Osteoblast (primary cell): ENCODE measurements around the gene PRODH2. TPM values are rescaled to one million over a fixed set of nuclear protein-coding genes. Genes with fewer than 3 reads are reported as not detected.

Source experiments
- DNase-seq: peaks from one replicate; pipeline ENCODE4 v3.0.0; 2011; ENCODE audit warnings: low spot score, mixed read lengths; ENCODE audit not compliant: insufficient read length; ENCODE audit errors: missing footprints
- H2AFZ ChIP-seq: 2 replicates; pipeline ENCODE4 v1.6.0; 2011; ENCODE audit warnings: mild to moderate bottlenecking, low read length
- H3K27ac ChIP-seq: 2 replicates; pipeline ENCODE4 v1.5.1; 2011; ENCODE audit warnings: mild to moderate bottlenecking, low read depth, low read length, moderate library complexity
- H3K27me3 ChIP-seq: 2 replicates; pipeline ENCODE4 v1.6.0; 2012; ENCODE audit warnings: mild to moderate bottlenecking, control low read depth, inconsistent platforms, low read length, moderate library complexity; ENCODE audit not compliant: insufficient read depth
- H3K36me3 ChIP-seq: 2 replicates; pipeline ENCODE4 v1.5.1; 2011; ENCODE audit warnings: mild to moderate bottlenecking, low read length, control low read depth, moderate library complexity; ENCODE audit not compliant: insufficient read depth
- H3K4me1 ChIP-seq: 2 replicates; pipeline ENCODE4 v1.5.1; 2011; ENCODE audit warnings: mild to moderate bottlenecking, low read length, control low read depth, moderate library complexity; ENCODE audit not compliant: insufficient read depth
- H3K4me2 ChIP-seq: 2 replicates; pipeline ENCODE4 v1.6.0; 2011; ENCODE audit warnings: mild to moderate bottlenecking, low read length; ENCODE audit not compliant: insufficient read depth
- H3K4me3 ChIP-seq: fragments of 200-600 bp; sonication (generic); 3 replicates; pipeline ENCODE4 v1.5.1; 2012; ENCODE audit warnings: mild to moderate bottlenecking, low read length, inconsistent platforms; ENCODE audit not compliant: insufficient read depth
- H3K79me2 ChIP-seq: 2 replicates; pipeline ENCODE4 v1.6.0; 2012; ENCODE audit warnings: mild to moderate bottlenecking, low read length, control low read depth, inconsistent platforms; ENCODE audit not compliant: insufficient read depth
- H3K9me3 ChIP-seq: 2 replicates; pipeline ENCODE4 v1.5.1; 2011; ENCODE audit warnings: low read depth, low read length, control low read depth
- H4K20me1 ChIP-seq: 2 replicates; pipeline ENCODE4 v1.6.0; 2012; ENCODE audit warnings: mild to moderate bottlenecking, low read length, control low read depth; ENCODE audit not compliant: insufficient read depth
- total RNA-seq: library from RNA; depleted of rRNA; stranded (reverse); fragments of >200 nt; gene quantifications from 2 replicates; pipeline ENCODE4 v1.2.3, GENCODE V29; 2012
- TF ChIP-seq, protein P1 (sequence below): IDR thresholded peaks from 2 replicates; pipeline ENCODE4 v1.5.1; 2011; ENCODE audit warnings: mild to moderate bottlenecking, low read depth, low read length, moderate library complexity; ENCODE audit errors: extremely low read depth

Gene PRODH2
- total RNA-seq, 1 donor, result not detected

DNA sequence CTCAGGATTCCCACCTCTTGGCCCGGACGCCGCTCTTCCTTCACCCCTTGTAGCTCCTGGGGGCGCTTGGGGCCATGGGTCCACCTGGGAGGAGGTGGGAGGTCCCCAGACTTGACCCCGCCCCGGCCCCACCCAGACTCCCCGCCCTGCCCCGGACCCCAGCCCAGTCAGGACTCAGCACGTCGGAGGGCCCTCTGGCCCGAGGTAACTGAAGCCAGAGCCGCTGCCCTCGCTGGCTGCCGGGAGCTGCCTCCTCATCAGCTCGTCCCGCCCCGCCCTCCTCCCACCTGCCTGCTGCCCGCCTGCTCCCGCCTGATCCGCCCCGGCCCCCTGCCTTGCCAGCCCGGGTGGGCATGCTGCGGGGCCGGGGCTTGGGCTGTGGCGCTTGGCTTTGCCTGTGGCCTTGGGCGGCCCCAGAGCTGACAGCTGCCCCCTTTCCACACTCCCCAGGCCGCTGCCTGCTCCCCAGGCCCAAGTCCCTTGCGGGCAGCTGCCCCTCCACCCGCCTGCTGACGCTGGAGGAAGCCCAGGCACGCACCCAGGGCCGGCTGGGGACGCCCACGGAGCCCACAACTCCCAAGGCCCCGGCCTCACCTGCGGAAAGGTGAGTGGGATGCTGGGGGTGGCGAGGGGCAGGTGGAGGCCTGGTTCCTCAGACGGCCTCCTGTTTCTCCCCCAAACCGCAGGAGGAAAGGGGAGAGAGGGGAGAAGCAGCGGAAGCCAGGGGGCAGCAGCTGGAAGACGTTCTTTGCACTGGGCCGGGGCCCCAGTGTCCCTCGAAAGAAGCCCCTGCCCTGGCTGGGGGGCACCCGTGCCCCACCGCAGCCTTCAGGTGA is 27.9 kb downstream of the PRODH2 start:
- TF ChIP-seq, protein P1, sequence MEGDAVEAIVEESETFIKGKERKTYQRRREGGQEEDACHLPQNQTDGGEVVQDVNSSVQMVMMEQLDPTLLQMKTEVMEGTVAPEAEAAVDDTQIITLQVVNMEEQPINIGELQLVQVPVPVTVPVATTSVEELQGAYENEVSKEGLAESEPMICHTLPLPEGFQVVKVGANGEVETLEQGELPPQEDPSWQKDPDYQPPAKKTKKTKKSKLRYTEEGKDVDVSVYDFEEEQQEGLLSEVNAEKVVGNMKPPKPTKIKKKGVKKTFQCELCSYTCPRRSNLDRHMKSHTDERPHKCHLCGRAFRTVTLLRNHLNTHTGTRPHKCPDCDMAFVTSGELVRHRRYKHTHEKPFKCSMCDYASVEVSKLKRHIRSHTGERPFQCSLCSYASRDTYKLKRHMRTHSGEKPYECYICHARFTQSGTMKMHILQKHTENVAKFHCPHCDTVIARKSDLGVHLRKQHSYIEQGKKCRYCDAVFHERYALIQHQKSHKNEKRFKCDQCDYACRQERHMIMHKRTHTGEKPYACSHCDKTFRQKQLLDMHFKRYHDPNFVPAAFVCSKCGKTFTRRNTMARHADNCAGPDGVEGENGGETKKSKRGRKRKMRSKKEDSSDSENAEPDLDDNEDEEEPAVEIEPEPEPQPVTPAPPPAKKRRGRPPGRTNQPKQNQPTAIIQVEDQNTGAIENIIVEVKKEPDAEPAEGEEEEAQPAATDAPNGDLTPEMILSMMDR, result no peak
- no peak overlapping the region for H3K4me2 ChIP-seq
- H3K36me3 ChIP-seq, result no peaks in the 10 kb centered on the region
- peak; percentile 75 for DNase-seq
- H3K27ac ChIP-seq, result no peak overlapping the region
- no peak overlapping the region for H2AFZ ChIP-seq
- no peaks in the 10 kb centered on the region for H3K9me3 ChIP-seq
- no peaks in the 10 kb centered on the region for H3K4me1 ChIP-seq
- H3K4me3 ChIP-seq, result no peak overlapping the region
- no peaks in the 10 kb centered on the region for H3K79me2 ChIP-seq
- H4K20me1 ChIP-seq, result no peaks in the 10 kb centered on the region
- H3K27me3 ChIP-seq, result no peaks in the 10 kb centered on the region

DNA sequence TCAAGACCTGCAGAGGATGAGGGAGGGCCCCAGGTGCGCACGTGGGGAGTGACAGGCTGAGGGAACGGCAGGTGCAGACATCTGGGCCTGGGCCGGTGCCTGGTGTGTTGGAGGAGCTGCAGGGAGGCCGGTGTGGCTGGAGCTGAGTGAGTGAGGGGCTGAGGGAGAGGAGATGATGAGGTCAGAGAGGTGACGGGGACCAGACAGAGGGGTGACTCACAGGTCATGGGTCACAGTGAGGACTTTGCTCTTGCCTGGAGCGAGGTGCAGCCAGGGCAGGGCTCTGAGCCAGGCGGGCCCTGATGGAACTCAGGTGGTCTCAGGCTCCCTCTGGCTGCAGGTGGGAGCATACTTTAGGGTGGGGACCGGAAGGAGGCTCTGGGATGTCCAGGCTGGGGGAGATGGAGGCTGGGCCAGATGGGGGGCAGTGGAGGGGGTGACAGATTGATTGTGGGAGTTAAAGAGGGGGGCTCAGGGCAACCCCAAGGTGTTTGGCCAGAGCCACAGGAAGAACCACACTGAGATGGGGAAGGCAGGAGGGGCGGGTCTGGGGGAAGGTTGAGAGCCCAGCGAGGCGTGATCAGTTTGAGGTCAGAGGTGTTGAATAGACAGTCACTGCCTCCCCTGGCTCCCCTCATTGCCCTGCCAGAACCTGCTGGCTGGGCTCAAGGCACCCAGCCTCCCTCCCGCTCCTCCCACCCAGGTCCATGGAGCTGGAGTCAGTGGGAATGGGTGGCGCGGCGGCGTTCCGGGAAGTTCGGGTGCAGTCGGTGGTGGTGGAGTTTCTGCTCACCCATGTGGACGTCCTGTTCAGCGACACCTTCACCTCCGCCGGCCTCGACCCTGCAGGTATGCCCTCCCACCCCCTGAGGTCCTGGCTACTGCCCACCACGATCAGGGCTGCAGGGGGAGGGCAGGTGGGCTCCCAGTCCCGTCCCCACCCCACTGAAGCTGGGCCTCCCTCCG is 28.9 kb downstream of the PRODH2 start:
- Histone ChIP-seq H3K9me3 (no peaks in the 10 kb centered on the region), H3K36me3 (no peaks in the 10 kb centered on the region), H2AFZ (no peak overlapping the region), H3K79me2 (no peaks in the 10 kb centered on the region), H3K4me2 (no peak overlapping the region), H3K27ac (no peak overlapping the region), H3K4me3 (no peak overlapping the region), H3K27me3 (no peaks in the 10 kb centered on the region), H3K4me1 (no peaks in the 10 kb centered on the region), H4K20me1 (no peaks in the 10 kb centered on the region)
- TF ChIP-seq, protein P1, result no peak
- DNase-seq, result peak; percentile 81

DNA sequence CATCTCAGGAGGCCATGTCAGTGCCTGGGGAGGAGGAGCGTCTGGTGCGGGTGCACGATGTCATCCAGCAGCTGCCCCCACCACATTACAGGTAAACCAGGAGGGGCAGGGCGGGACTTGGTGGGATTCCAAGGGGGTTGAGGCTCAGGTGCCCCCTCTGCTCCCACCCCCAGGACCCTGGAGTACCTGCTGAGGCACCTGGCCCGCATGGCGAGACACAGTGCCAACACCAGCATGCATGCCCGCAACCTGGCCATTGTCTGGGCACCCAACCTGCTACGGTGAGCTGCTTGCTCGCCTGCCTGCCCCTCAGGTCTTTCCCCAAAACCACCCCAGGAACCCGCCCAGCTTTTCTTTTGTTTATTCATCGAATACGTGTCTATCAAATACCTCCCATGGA is 30.1 kb downstream of the PRODH2 start:
- H3K36me3 ChIP-seq, result no peaks in the 10 kb centered on the region

More for the DNA sequence above, 30.1 kb downstream of the PRODH2 start:
- no peaks in the 10 kb centered on the region for H3K27me3 ChIP-seq
- DNase-seq, result peak; percentile 82
- H3K9me3 ChIP-seq, result no peaks in the 10 kb centered on the region
- TF ChIP-seq, protein P1, result no peak
- no peaks in the 10 kb centered on the region for H3K4me1 ChIP-seq
- no peak overlapping the region for H3K4me2 ChIP-seq
- no peaks in the 10 kb centered on the region for H4K20me1 ChIP-seq
- H3K27ac ChIP-seq, result no peak overlapping the region
- H3K79me2 ChIP-seq, result no peaks in the 10 kb centered on the region
- H2AFZ ChIP-seq, result no peak overlapping the region
- H3K4me3 ChIP-seq, result no peak overlapping the region
